Suprapubic skin (tissue), 3 donors: ENCODE results near the gene AGRP.

Source experiments
- POLR2A ChIP-seq, 2 donors: fragments of 450-650 bp; IDR thresholded peaks; one replicate each; pipeline ENCODE4 v1.6.1; 2017; ENCODE audit warnings: antibody characterized with exemption in 2 of 2, mild to moderate bottlenecking in 2 of 2, moderate library complexity in 2 of 2
- TF ChIP-seq, protein P1 (sequence below), 2 donors: fragments of 200-600 bp in 1 of 2; fragments of 450-650 bp in 1 of 2; sonication (generic) in 1 of 2; IDR thresholded peaks; one replicate each; pipeline ENCODE4 v1.5.1; 2016 to 2019; ENCODE audit warnings: antibody characterized with exemption in 2 of 2, mild to moderate bottlenecking in 1 of 2, moderate library complexity in 1 of 2

GRCh38 chr16:67516296-67517154 lies 33.2 kb upstream of the AGRP start:
- TF ChIP-seq, protein P1, sequence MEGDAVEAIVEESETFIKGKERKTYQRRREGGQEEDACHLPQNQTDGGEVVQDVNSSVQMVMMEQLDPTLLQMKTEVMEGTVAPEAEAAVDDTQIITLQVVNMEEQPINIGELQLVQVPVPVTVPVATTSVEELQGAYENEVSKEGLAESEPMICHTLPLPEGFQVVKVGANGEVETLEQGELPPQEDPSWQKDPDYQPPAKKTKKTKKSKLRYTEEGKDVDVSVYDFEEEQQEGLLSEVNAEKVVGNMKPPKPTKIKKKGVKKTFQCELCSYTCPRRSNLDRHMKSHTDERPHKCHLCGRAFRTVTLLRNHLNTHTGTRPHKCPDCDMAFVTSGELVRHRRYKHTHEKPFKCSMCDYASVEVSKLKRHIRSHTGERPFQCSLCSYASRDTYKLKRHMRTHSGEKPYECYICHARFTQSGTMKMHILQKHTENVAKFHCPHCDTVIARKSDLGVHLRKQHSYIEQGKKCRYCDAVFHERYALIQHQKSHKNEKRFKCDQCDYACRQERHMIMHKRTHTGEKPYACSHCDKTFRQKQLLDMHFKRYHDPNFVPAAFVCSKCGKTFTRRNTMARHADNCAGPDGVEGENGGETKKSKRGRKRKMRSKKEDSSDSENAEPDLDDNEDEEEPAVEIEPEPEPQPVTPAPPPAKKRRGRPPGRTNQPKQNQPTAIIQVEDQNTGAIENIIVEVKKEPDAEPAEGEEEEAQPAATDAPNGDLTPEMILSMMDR (IDR thresholded peaks at IDR 0.05) = no peak
- no peak for TF ChIP-seq POLR2A (IDR thresholded peaks at IDR 0.05)
